Tibial artery (tissue), 4 donors: ENCODE results near the gene SSBP2.
"Not testable (repeated sequence)": the region's sequence is repeated elsewhere in the genome, so short reads cannot be mapped to it uniquely, and the experiment has no call there.

Source experiments
- DNase-seq, 2 donors: peaks; one replicate each; pipeline ENCODE4 v3.0.0-alpha.2; 2019
- H3K27ac ChIP-seq, 2 donors: fragments of 200-600 bp; sonication (generic) in 1 of 2; 1 replicate in 1 of 2; 2 replicates in 1 of 2; pipeline ENCODE4 v1.5.1; 2018 to 2019; ENCODE audit warnings: mild to moderate bottlenecking in 1 of 2
- H3K27me3 ChIP-seq, 2 donors: fragments of 200-600 bp; sonication (generic) in 1 of 2; one replicate each; pipeline versions ENCODE4 v1.5.1 to v1.6.0; 2016 to 2019
- H3K36me3 ChIP-seq, 3 donors: fragments of 200-600 bp; sonication (generic) in 2 of 3; one replicate each; pipeline ENCODE4 v1.5.1; 2016 to 2019; ENCODE audit warnings: mild to moderate bottlenecking in 2 of 3
- H3K4me1 ChIP-seq, 4 donors: fragments of 200-600 bp; sonication (generic) in 2 of 4; 1 replicate in 3 of 4; 2 replicates in 1 of 4; pipeline ENCODE4 v1.5.1; 2016 to 2019
- H3K4me3 ChIP-seq, 2 donors: fragments of 200-600 bp; sonication (generic) in 1 of 2; 1 replicate in 1 of 2; 2 replicates in 1 of 2; pipeline ENCODE4 v1.5.1; 2018 to 2019; ENCODE audit warnings: mild to moderate bottlenecking in 2 of 2
- H3K9me3 ChIP-seq, 3 donors: fragments of 200-600 bp; sonication (generic) in 1 of 3; one replicate each; pipeline ENCODE4 v1.5.1; 2016 to 2019
- intact Hi-C: fragments of 100-400 bp; cut with DNase I; formaldehyde crosslinking; loops from one replicate; pipeline ENCODE4 v1.15.0; 2023; ENCODE audit warnings: low total_unique reads
- TF ChIP-seq, protein P1 (sequence below), 2 experiments: fragments of 200-600 bp in 1 of 2; fragments of 450-650 bp in 1 of 2; IDR thresholded peaks; one replicate each; pipeline ENCODE4 v1.5.1; 2017 to 2019; ENCODE audit warnings: antibody characterized with exemption in 2 of 2, mild to moderate bottlenecking in 1 of 2, moderate library complexity in 1 of 2

Gene SSBP2

DNA sequence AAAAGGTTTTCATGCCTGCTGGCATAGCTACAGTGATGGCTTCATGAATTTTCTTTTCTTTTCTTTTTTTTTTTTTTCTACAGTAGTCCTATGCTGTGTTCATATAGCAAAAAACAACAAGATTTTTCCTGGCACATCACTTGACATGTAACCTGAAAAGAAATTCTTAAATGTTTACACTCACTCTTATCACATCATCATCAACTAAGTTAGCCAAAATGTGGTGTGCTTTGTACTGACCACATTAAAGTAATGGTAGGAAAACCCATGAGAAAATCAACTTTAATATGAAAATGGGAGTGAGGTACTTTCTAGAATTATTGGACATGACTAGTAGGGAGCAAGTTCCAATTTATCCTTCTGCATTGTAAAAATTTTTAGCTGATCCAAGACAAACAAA, 146.7 kb downstream of the SSBP2 start:
- Histone ChIP-seq H3K36me3 (peaks cover 5 to 8% (median 7%) of the 10 kb centered on the region in 3 donors), H3K27ac (no peak overlapping the region), H3K4me3 (no peak overlapping the region), H3K9me3 (peaks cover 0 to under 1% (median 0%) of the 10 kb centered on the region in 3 donors), H3K4me1 (peaks cover 0 to 6% (median 0%) of the 10 kb centered on the region in 4 donors), H3K27me3 (no peaks in the 10 kb centered on the region)
- intact Hi-C loops = no loop called here
- TF ChIP-seq, protein P1, sequence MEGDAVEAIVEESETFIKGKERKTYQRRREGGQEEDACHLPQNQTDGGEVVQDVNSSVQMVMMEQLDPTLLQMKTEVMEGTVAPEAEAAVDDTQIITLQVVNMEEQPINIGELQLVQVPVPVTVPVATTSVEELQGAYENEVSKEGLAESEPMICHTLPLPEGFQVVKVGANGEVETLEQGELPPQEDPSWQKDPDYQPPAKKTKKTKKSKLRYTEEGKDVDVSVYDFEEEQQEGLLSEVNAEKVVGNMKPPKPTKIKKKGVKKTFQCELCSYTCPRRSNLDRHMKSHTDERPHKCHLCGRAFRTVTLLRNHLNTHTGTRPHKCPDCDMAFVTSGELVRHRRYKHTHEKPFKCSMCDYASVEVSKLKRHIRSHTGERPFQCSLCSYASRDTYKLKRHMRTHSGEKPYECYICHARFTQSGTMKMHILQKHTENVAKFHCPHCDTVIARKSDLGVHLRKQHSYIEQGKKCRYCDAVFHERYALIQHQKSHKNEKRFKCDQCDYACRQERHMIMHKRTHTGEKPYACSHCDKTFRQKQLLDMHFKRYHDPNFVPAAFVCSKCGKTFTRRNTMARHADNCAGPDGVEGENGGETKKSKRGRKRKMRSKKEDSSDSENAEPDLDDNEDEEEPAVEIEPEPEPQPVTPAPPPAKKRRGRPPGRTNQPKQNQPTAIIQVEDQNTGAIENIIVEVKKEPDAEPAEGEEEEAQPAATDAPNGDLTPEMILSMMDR (IDR thresholded peaks at IDR 0.05) = no peak
- DNase-seq = no peak

DNA sequence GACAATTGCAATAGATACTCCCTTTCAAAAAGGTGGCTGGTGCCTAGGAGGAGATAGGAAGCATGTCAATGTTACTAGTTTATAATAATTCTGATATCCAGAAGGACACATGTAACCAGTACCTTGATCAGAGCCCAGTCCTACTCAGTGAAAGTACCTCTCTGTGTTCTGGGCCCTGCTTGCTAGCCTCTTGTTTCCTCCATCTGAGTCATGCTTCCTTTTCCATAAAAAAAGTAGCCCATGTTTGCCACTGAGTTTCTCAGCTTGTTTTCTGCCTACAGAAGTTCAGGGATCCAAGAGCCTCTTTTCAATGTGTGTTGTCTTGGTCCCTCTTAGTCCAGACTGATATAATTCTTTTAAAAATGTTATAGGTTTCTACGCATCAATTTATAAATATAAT, 149.0 kb downstream of the SSBP2 start:
- Histone ChIP-seq H3K4me3 (no peak overlapping the region), H3K27ac (no peak overlapping the region), H3K36me3 (peaks cover 13 to 20% (median 17%) of the 10 kb centered on the region in 3 donors), H3K4me1 (peaks cover 0 to 6% (median 0%) of the 10 kb centered on the region in 4 donors), H3K9me3 (peaks cover 0 to 8% (median 0%) of the 10 kb centered on the region in 3 donors), H3K27me3 (no peaks in the 10 kb centered on the region)
- TF ChIP-seq, protein P1 (IDR thresholded peaks at IDR 0.05) = no peak
- intact Hi-C loops = no loop called here
- no peak for DNase-seq

DNA sequence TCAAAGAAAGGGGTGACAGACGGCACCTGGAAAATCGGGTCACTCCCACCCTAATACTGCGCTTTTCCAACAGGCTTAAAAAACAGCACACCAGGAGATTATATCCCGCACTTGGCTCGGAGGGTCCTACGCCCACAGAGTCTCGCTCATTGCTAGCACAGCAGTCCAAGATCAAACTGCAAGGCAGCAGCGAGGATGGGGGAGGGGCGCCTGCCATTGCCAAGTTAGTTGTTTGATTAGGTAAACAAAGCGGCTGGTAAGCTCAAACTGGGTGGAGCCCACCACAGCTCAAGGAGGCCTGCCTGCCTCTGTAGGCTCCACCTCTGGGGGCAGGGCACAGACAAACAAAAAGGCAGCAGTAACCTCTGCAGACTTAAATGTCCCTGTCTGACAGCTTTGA, 158.8 kb downstream of the SSBP2 start:
- intact Hi-C loops, H3K4me3 ChIP-seq, H3K27me3 ChIP-seq, H3K27ac ChIP-seq, H3K36me3 ChIP-seq, H3K9me3 ChIP-seq, H3K4me1 ChIP-seq, DNase-seq: not testable (repeated sequence)

DNA sequence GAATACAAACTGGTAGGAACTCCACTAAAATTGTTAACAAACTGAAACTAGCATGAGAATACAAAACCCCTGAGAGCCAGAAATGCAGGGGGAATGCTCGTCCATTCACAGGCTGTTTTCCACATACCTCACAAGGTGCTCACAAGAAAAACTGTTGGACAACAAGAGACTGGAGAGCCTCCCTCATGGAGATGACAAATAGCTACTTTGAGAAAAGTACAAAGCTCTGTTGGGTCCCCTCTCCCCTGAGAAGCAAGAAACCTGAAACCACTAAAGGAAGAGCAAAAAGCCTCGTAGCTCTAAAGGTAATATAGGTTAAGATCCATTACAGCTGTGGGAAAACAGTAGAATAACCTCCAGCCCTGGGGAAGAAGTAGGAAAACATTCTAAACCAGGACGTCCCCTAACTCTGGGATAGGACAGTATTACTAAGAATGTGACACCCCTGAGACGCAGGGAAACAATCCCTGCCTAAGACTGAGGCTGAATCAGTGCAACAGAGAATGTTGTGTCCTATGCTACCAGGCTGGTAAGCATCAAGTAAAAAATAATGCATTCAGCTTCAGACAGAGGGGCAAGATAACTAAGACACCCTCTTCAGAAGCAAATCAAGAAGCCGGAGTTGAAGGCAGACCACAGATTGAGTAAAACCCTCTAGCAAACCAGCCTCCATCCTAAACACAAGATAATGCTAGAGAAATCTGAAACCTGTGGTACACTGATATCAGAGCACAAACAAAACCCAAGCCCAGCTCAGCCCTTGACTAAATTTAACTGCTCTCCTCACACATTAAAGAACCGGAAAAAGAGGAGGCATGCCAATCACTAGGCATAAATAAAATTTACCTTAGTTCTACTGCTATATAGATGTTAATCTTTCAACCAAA, 160.2 kb downstream of the SSBP2 start:
- H3K27me3 ChIP-seq = no peaks in the 10 kb centered on the region
- no peak overlapping the region for H3K4me3 ChIP-seq
- H3K4me1 ChIP-seq = peaks cover 0 to 9% (median 2%) of the 10 kb centered on the region in 4 donors
- peaks cover 0 to 4% (median 0%) of the 10 kb centered on the region in 3 donors for H3K36me3 ChIP-seq
- H3K9me3 ChIP-seq = peaks cover 0 to 6% (median 3%) of the 10 kb centered on the region in 3 donors
- no peak overlapping the region for H3K27ac ChIP-seq
- intact Hi-C loops = no loop called here
- no peak for DNase-seq
- TF ChIP-seq, protein P1 (IDR thresholded peaks at IDR 0.05) = no peak

DNA sequence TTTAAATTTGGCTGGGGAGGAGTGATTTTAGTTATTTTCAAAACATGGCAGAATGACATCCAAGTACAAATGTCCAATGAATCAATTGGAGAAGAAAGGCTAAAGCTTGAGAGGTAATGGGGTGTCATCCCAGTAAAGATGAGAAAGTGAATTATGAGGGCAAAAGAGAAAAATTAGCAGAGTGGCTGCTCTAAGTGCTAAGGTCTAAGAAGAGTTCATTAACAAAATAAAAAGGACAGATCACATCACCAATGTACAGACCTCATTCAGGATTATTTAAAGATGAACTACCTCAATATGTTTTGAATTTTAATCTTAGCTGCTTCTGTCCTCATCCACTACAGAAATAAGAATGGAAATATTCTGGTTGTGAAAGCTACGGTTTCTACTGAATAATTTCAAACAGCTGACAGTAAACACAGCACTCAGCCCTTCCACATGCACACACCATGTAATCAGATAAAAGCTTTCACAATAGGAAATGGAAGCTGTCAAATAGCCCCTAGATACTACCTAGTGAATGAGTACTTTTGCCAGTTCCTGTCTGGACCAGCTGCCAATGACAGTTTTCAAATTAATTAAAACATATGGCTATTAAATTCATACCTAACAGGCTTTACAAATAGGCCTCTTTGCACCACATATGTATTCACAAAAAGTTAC, 171.5 kb downstream of the SSBP2 start:
- no peaks in the 10 kb centered on the region for H3K9me3 ChIP-seq
- H3K27me3 ChIP-seq = no peaks in the 10 kb centered on the region
- no peaks in the 10 kb centered on the region for H3K36me3 ChIP-seq
- H3K27ac ChIP-seq = no peak overlapping the region
- intact Hi-C loops = no loop called here
- TF ChIP-seq, protein P1 (IDR thresholded peaks at IDR 0.05) = no peak
- H3K4me1 ChIP-seq = no peaks in the 10 kb centered on the region
- H3K4me3 ChIP-seq = no peak overlapping the region
- DNase-seq = no peak

DNA sequence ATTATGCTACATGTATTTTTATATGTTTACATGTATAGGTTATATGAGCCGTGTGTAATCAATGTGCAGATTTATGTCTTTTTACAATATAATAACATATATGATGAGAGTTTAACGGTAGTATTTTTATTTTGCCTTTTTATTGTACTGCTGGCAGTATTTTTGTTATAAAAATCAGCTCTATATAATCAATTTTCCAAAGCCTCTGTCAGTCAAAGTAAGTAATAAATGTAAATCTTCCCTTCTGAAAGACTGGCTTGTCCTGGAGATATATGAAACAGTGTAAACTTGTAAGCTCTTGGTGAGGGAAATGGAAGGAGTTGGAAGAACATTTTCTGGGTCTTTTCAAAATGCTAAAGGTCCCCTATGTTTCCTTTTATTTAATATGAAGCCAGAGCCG, 173.8 kb downstream of the SSBP2 start:
- intact Hi-C loops = no loop called here
- Histone ChIP-seq H3K27ac (no peak overlapping the region), H3K36me3 (peaks cover 0 to 6% (median 4%) of the 10 kb centered on the region in 3 donors), H3K27me3 (no peaks in the 10 kb centered on the region), H3K9me3 (no peaks in the 10 kb centered on the region), H3K4me3 (no peak overlapping the region), H3K4me1 (peaks cover 0 to 7% (median 3%) of the 10 kb centered on the region in 4 donors)
- TF ChIP-seq, protein P1 (IDR thresholded peaks at IDR 0.05) = no peak
- no peak for DNase-seq
